Upper lobe of left lung (tissue), 4 donors: ENCODE results near the gene FGF2.
A peak's percentile ranks its signal among the peaks of the same experiment; 100 is the strongest.

Experiments used
- CTCF ChIP-seq, 6 experiments: fragments of 450-650 bp in 4 of 6; fragments of 200-600 bp in 2 of 6; sonication (generic) in 2 of 6; IDR thresholded peaks; one replicate each; pipeline ENCODE4 v1.5.1; 2016 to 2019; ENCODE audit warnings: antibody characterized with exemption in 6 of 6
- EP300 ChIP-seq, 4 donors: sonication (generic); formaldehyde crosslinking; IDR thresholded peaks; one replicate each; pipeline ENCODE4 v1.5.1; 2017; ENCODE audit warnings: antibody characterized with exemption in 4 of 4, control low read depth in 2 of 4

GRCh38 chr4:122827879-122828601, 1.4 kb downstream of the FGF2 start:
- TF ChIP-seq EP300 (IDR thresholded peaks at IDR 0.05) (no peak), CTCF (IDR thresholded peaks at IDR 0.05) (peak in 3 of 6 experiments; percentile 13 to 43 (median 23))
